Left ventricle myocardium superior (tissue), 1 donor: ENCODE results near the gene WSCD1. TPM values are rescaled to one million over a fixed set of nuclear protein-coding genes. Genes with fewer than 3 reads are reported as not detected.

ENCODE experiments used
- ATAC-seq: fragments of 200-7000 bp; cut with Tn5 transposase; one replicate; pipeline ENCODE4 v1.9.1; 2020; ENCODE audit warnings: mild to moderate bottlenecking, moderate library complexity
- DNase-seq: peaks from one replicate; pipeline ENCODE4 v3.0.0-alpha.2; 2020
- intact Hi-C: fragments of 100-400 bp; cut with micrococcal nuclease; formaldehyde crosslinking; loops from one replicate; pipeline ENCODE4 v1.11.0; 2022
- total RNA-seq: library from RNA; stranded (reverse); fragmentation: NEBNext Ultra II Directional; extraction: Animal tissue kit (Norgen Biotek cat#: 25700); gene quantifications from one replicate; pipeline ENCODE4 v1.2.1, GENCODE V29; 2021
- donor health status: DM: no; HTN: yes; CAD: no; lungs with severe emphysema.

The WSCD1 gene
- total RNA-seq, 1 donor from 2014 or later: 11.6 TPM

GRCh38 chr17:6056104-6056503 is 14.1 kb upstream of the WSCD1 start:
- ATAC-seq (no peak), DNase-seq (no peak)
- intact Hi-C loops: no loop called here

GRCh38 chr17:6057562-6057961 is 12.6 kb upstream of the WSCD1 start:
- intact Hi-C loops: no loop called here
- ATAC-seq: no peak
- no peak for DNase-seq

DNA sequence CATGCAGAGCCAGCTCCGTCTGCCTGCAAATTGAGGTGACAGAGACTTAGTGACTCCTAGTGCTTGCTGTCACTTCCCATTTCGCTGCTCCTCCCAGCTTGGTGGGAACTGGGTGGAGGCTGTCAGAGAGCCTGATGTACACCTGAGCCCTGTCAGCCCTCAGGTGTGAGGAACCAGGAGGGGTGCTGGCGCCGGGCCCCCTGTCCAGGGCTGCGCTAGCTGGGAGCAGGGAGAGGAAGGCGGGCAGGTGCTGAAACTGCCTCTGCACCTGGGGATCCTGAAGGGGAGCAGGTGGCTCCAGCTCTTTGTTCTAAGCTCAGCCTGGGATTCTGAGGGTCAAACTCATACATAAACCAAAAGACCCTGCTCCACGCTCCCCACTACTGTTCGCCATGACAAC is 10.8 kb upstream of the WSCD1 start:
- no peak for ATAC-seq
- intact Hi-C loops: no loop called here
- no peak for DNase-seq

- DNase-seq (no peak), ATAC-seq (no peak)
- intact Hi-C loops: no loop called here
Measured at GRCh38 chr17:6061290-6061689, 8.9 kb upstream of the WSCD1 start.

GRCh38 chr17:6064868-6065267 is 5.3 kb upstream of the WSCD1 start:
- intact Hi-C loops: no loop called here
- DNase-seq (no peak), ATAC-seq (no peak)

DNA sequence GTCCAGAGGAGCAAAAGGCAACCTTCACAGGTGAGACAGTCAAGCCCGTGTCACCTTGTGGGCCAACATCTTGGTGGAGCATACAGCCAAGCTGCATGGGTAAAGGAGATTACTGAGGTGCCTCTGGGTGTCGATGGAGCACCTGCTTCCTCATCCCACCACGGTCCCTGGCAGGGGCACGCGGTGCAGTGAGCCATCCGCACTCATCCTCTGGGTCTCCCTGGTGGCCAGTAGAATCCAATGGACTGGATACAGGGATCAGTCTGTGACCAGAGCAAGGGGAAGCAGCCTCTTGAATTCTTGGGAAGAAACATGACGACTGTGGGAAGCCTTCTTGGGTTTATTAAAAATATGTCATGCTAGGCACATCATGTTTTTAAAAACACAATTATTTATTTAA is 4.8 kb upstream of the WSCD1 start:
- ATAC-seq: no peak
- no peak for DNase-seq
- intact Hi-C loops: no loop called here

DNA sequence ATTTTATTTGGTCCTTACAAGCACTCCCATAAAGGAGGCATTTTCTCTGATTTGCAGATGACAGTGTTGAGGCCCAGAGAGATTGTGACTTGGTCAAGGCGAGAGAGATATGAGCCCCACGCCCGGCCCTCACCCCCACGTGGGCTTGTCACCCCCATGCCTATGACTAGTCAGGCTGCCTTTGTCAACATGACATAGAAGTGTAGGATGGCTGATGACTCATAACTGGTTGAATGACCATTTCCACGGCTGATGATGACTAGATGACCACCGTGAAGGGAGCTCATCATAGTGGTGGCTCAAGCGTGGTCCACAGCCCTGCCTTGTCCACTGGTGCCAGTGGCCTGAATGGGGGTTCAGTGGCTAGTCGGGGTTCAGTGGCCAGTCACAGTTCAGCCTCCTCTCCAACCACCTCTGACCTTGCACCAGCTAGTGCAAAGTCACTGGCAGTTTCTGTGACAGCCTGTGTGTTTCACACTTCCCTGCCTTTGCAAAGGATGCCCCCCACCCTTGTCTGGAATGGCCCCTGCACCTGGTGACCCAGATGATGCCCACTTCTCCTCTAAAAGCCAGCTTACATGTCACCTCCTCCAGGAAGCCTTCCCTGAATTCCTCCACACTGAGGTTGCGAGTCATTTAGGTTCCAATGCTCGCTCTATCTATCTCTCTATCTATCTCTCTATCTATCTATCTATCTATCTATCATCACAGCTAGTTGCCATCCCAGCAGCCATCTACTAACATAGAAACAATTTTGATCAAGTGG is 3.8 kb upstream of the WSCD1 start:
- intact Hi-C loops: no loop called here
- ATAC-seq (no peak), DNase-seq (no peak)

DNA sequence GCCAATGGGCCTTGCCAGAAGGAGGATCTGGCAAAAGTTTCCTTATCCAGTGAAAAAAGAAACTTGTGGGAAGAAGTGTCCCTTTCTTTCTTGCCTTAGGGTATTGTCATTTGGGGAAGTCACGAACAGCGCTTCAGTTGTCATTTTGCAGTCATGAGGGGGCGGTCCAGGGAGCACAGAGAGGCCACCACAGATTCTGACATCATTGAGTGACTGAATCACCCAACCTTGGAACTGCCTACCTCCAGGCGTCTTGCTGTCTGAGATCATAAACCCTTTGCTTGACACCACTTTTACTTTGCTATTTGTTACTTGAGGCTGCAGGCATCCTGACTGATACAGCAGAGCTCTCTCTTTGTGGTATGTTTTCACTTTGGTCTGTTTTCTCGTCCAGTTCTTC is 3.1 kb upstream of the WSCD1 start:
- intact Hi-C loops: no loop called here
- no peak for DNase-seq
- ATAC-seq: no peak

DNA sequence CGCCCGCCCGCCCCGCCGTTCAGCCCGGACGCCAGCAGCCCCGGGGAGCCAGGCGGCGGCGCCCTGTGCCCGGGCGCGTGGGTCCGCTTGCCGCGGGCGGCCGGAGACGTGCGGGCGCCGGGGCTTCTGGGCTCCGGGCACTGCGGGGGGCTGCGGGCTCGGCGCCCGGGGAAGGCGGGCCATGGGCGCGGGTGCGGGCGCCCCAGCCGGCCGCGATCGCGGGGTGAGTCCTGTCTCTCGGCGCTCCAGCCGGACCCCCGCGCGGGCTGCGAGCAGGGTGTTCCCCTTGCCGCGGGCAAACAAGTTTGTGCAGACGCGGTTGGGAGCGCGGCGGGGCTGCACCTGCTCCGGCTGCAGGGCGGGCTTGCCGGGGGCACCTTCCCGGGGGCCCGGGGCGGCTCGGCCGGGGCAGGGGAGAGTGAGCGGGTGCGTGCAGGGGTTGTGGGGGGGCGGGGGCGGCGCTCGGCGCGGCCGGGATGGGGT is 292 bp downstream of the WSCD1 start:
- DNase-seq: peak; percentile 32
- ATAC-seq: no peak
- intact Hi-C loops: no loop called here

- ATAC-seq: peak; percentile 32
- intact Hi-C loops: no loop called here
- no peak for DNase-seq
Measured at GRCh38 chr17:6070913-6071511, 833 bp downstream of the WSCD1 start.

DNA sequence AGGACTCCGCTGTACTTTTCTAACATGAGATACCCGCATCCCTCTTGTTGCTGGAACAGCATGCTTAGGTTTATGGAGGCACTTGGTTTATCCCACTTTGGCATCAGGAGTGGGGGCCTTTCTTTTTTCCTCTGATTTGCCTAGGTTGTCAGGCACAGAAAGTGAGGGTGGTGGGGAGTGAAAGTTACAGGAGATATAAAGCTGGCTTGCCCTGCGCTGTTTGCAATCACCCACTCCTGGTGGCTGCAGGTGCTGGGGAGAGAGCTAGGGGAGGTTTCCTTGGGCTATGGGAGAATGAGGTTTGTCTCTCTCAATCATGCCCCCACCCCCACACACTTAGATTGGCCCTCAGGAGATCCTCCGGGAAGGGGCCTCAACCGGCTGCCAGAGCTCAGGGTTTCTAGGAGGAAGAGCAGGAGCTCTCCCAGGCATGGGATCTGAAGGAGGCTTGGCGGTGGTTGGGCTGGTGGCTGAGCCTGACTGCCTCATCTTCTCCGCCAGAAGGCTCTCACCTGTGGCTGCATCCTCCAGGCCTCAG is 1.4 kb downstream of the WSCD1 start:
- DNase-seq (no peak), ATAC-seq (no peak)
- intact Hi-C loops: no loop called here

DNA sequence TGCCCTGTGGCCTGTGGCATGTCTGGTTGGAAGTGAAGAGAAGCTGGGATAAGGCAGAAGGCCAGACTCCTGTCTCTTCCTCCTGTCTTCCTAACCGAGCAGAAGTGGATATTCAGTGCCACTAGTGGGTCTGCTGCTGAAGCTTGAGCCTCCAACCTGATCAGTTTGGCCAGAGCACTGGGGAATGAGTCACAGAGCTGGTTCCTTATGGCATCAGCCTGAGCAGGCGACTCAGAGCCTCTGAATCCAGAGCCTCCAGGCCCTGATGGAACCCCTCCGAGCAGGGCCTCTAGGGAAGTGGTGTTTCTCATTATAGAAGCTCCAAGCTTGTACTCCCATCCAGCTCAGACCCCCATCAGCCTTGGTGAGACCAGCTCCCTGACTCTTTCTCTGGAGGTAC is 2.0 kb downstream of the WSCD1 start:
- ATAC-seq: no peak
- intact Hi-C loops: no loop called here
- no peak for DNase-seq

DNA sequence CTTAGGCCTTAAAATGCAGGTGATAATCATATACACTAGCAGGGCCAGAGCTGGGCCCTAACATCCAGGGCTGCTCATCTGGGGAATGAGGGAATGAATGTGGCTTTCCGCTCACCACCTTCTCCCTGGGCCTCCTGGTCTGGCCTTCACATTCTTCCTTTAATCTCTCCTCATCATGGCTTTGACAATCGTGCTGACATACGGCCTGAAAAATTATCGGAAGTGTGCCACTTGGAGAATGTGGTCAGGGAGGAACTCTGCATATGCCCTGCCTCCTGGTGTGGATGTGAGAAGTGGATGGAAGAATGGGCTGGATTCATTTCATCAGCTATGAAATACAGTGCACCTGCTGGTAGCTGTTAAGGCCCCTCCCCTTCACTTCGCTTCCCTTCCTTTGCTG is 2.4 kb downstream of the WSCD1 start:
- DNase-seq (no peak), ATAC-seq (no peak)
- intact Hi-C loops: no loop called here

GRCh38 chr17:6073620-6074019 is 3.4 kb downstream of the WSCD1 start:
- DNase-seq: no peak
- ATAC-seq: no peak
- intact Hi-C loops: no loop called here

- intact Hi-C loops: no loop called here
- ATAC-seq: no peak
- DNase-seq: no peak
Measured at GRCh38 chr17:6075050-6075449, 4.9 kb downstream of the WSCD1 start.

GRCh38 chr17:6075845-6076244 is 5.7 kb downstream of the WSCD1 start:
- DNase-seq: no peak
- ATAC-seq: no peak
- intact Hi-C loops: no loop called here

- ATAC-seq (no peak), DNase-seq (no peak)
- intact Hi-C loops: no loop called here
Measured at GRCh38 chr17:6077752-6078151, 7.6 kb downstream of the WSCD1 start.

- no peak for DNase-seq
- intact Hi-C loops: no loop called here
- no peak for ATAC-seq
Measured at GRCh38 chr17:6078458-6078871, 8.3 kb downstream of the WSCD1 start.

DNA sequence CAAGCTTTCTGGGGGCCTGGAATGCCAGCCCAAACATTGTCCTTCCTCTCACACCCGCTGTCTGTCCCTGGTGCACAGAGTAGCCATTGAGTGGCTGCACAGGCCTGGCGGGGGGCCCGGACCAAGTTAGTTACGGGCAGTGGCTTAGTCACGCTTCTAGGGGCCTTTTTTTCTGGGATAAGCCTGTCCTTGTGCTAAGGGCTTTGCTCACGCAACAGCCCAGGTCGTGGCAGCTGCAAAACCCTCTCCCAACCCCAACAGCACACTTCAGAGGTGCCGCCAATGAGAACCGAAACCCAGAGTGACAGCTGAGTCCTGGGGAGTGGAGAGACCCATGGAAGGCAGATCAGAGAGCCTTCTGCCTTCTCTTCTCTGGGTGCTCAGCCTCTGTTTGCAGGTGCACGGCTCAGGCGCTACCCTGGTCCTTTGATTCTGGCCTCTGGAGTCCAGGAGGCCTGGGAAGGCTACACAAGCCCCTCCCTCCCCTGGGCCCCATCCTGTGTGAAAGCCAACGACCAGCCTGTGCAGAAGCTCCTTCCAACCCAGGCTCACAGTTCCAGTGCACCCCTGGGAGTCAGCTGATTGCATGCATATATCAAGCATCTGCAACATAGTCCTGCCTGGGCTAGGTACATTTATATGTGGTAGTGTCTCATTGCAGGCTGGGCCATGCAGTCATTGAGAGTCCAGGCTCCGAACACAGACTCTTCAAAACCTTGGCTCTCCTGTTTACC is 9.1 kb downstream of the WSCD1 start:
- intact Hi-C loops: no loop called here
- no peak for ATAC-seq
- no peak for DNase-seq

DNA sequence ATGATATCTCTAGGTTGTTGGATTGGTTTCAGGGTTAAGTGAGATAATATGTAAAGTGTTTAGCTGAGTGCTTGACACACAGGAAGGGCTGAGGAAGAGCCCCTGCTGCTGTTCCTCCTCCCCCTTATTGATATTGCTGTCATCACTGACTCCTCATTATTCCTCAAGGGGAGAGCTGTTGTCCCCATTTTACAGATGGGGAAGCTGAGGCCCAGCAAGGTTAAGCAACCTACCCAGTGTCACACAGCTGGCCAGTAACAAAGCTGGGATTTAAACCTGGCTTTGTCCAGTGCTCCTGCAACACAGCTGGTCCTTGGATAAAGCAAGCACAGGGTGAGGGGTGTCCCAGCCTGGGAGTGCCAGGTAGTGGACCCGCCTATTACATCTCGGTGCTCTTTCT is 9.8 kb downstream of the WSCD1 start:
- no peak for ATAC-seq
- intact Hi-C loops: no loop called here

More for the DNA sequence above, 9.8 kb downstream of the WSCD1 start:
- DNase-seq: no peak
